Esophagus squamous epithelium (tissue), 4 donors: ENCODE measurements around the gene SGMS1.

ENCODE experiments used
- CTCF ChIP-seq, 6 experiments: fragments of 450-650 bp in 4 of 6; fragments of 200-600 bp in 2 of 6; sonication (generic) in 2 of 6; IDR thresholded peaks; one replicate each; pipeline ENCODE4 v1.5.1; 2016 to 2019; ENCODE audit warnings: antibody characterized with exemption in 6 of 6, mild to moderate bottlenecking in 4 of 6, moderate library complexity in 4 of 6
- POLR2A ChIP-seq, 4 donors: fragments of 450-650 bp; IDR thresholded peaks; one replicate each; pipeline ENCODE4 v1.6.1; 2017; ENCODE audit warnings: antibody characterized with exemption in 4 of 4, mild to moderate bottlenecking in 4 of 4, moderate library complexity in 3 of 4

GRCh38 chr10:50347394-50347802, 276.4 kb downstream of the SGMS1 start:
- TF ChIP-seq POLR2A (IDR thresholded peaks at IDR 0.05) (no peak), CTCF (IDR thresholded peaks at IDR 0.05) (no peak)
